OCI-LY3 (cell line): ENCODE data around the gene SLC29A2.

Source experiments
- H2AFZ ChIP-seq: fragments of 200-600, 300-600 bp; shearing (Covaris generic); 2 replicates; pipeline ENCODE4 v1.6.0; 2014; ENCODE audit warnings: antibody characterized with exemption, low read depth, low read length
- H3K27ac ChIP-seq: fragments of 200-600, 300-600 bp; sonication (generic); 2 replicates; pipeline ENCODE4 v1.5.1; 2014; ENCODE audit warnings: mild to moderate bottlenecking, low read length, moderate library complexity, mixed read lengths
- H3K27me3 ChIP-seq: fragments of 200-600, 300-600 bp; sonication (generic); 2 replicates; pipeline ENCODE4 v1.6.1; 2014; ENCODE audit warnings: low read depth, low read length, mixed read lengths
- H3K36me3 ChIP-seq: fragments of 200-600, 300-600 bp; sonication (generic); replicated peaks from 2 replicates; pipeline ENCODE3; 2014; ENCODE audit warnings: low read depth, low read length, mixed read lengths
- H3K4me1 ChIP-seq: fragments of 300-600, 200-600 bp; sonication (generic); 2 replicates; pipeline ENCODE4 v1.6.1; 2014; ENCODE audit warnings: low read length, mixed read lengths
- H3K4me2 ChIP-seq: fragments of 200-600, 300-600 bp; sonication (generic); 2 replicates; pipeline ENCODE4 v1.6.1; 2014; ENCODE audit warnings: low read length, mixed read lengths
- H3K4me3 ChIP-seq: fragments of 300-600, 200-600 bp; sonication (generic); 2 replicates; pipeline ENCODE4 v1.5.1; 2014; ENCODE audit warnings: antibody characterized with exemption, mild to moderate bottlenecking, low read length, moderate library complexity
- H3K79me2 ChIP-seq: fragments of 300-600, 200-600 bp; shearing (Covaris generic); 2 replicates; pipeline ENCODE4 v1.6.1; 2014; ENCODE audit warnings: mild to moderate bottlenecking, low read length, mixed read lengths
- H3K9ac ChIP-seq: fragments of 300-600, 200-600 bp; shearing (Covaris generic); 2 replicates; pipeline ENCODE4 v1.6.0; 2014; ENCODE audit warnings: mild to moderate bottlenecking, low read length, moderate library complexity
- H3K9me3 ChIP-seq: fragments of 200-600, 300-600 bp; shearing (Covaris generic); 2 replicates; pipeline ENCODE4 v1.6.1; 2014; ENCODE audit warnings: low read length, mixed read lengths; ENCODE audit not compliant: insufficient read depth
- H4K20me1 ChIP-seq: fragments of 200-600, 300-600 bp; sonication (generic); 2 replicates; pipeline ENCODE4 v1.6.1; 2016; ENCODE audit warnings: low read length, mixed read lengths; ENCODE audit not compliant: insufficient read depth
- EZH2phosphoT487 ChIP-seq: fragments of 200-600 bp; shearing (Covaris generic); IDR thresholded peaks from 2 replicates; pipeline ENCODE4 v1.6.1; 2018; ENCODE audit warnings: antibody characterized with exemption, mixed run types, low read depth
- TF ChIP-seq, protein P1 (sequence below): fragments of 200-600, 300-600 bp; sonication (generic); IDR thresholded peaks from 2 replicates; pipeline ENCODE4 v1.5.1; 2014; ENCODE audit warnings: antibody characterized with exemption, low read length, low read depth

The SLC29A2 gene

GRCh38 chr11:66315921-66316811 lies 55.4 kb downstream of the SLC29A2 start:
- no peaks in the 10 kb centered on the region for H3K9me3 ChIP-seq
- H3K27me3 ChIP-seq = no peaks in the 10 kb centered on the region; the same call in 1 of the 2 replicates
- TF ChIP-seq EZH2phosphoT487 = no peak
- TF ChIP-seq, protein P1, sequence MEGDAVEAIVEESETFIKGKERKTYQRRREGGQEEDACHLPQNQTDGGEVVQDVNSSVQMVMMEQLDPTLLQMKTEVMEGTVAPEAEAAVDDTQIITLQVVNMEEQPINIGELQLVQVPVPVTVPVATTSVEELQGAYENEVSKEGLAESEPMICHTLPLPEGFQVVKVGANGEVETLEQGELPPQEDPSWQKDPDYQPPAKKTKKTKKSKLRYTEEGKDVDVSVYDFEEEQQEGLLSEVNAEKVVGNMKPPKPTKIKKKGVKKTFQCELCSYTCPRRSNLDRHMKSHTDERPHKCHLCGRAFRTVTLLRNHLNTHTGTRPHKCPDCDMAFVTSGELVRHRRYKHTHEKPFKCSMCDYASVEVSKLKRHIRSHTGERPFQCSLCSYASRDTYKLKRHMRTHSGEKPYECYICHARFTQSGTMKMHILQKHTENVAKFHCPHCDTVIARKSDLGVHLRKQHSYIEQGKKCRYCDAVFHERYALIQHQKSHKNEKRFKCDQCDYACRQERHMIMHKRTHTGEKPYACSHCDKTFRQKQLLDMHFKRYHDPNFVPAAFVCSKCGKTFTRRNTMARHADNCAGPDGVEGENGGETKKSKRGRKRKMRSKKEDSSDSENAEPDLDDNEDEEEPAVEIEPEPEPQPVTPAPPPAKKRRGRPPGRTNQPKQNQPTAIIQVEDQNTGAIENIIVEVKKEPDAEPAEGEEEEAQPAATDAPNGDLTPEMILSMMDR = no peak
- H3K4me1 ChIP-seq = peaks cover 21% of the 10 kb centered on the region
- no peak overlapping the region for H3K9ac ChIP-seq
- no peak overlapping the region for H3K27ac ChIP-seq
- no peak overlapping the region for H2AFZ ChIP-seq
- no peak overlapping the region for H3K4me2 ChIP-seq
- no peaks in the 10 kb centered on the region for H3K79me2 ChIP-seq
- H4K20me1 ChIP-seq = no peaks in the 10 kb centered on the region
- no peaks in the 10 kb centered on the region for H3K36me3 ChIP-seq
- H3K4me3 ChIP-seq = no peak overlapping the region

- Histone ChIP-seq H3K4me3 (no peak overlapping the region), H3K27ac (no peak overlapping the region)
Measured at GRCh38 chr11:66315498-66315885, 56.1 kb downstream of the SLC29A2 start.

DNA sequence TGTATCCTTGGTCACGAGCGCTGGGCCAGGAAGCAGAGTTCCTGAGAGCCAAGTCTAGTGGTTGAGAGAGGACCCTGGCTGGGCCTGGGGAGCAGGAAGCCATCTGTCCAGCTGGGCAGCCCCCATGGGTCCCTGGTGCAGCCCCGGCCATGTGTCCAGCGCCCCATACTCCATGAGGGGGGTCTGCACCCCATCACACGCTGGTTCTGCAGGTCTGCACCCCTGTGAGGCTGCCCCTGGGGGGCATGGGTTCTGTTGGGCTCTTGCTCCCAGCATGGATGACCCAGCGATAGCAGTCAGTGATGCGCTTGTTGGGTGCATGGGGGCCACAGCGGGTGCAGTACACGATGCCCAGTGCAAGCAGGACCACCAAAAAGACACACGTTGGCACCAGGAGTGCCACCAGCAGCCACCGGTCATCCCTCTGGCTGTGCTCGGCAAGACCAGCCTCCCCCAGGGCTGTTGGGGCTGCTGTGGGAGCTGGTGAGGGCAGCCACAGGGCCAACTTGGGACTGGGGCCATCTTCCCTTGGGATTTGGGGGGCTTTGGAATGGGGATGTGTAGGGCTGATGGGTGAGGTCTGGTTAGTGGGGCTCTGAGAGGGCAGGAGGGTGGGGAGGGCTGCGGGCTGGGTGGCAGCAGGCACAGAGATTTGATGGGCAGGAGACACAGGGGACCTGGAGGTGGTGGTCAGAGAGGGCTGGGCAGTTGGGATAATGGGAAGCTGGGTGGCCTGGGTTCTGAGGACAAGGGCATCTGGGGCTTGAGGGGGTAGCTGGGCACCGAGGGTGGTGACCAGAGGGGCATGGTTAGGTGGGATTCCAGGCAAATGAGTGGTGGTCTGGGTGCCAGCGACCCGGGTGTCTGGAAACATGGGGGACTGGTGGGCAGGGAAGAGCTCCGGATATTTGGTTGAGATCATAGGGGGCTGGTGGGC lies 56.7 kb downstream of the SLC29A2 start:
- H3K4me3 ChIP-seq = no peak overlapping the region

More at GRCh38 chr11:66315498-66315885, 56.1 kb downstream of the SLC29A2 start:
- Histone ChIP-seq H3K4me2 (no peak overlapping the region), H3K79me2 (no peaks in the 10 kb centered on the region), H3K9ac (no peak overlapping the region), H3K27me3 (no peaks in the 10 kb centered on the region; the same call in 1 of the 2 replicates), H4K20me1 (no peaks in the 10 kb centered on the region), H3K36me3 (no peaks in the 10 kb centered on the region), H2AFZ (no peak overlapping the region), H3K9me3 (no peaks in the 10 kb centered on the region), H3K4me1 (peaks cover 21% of the 10 kb centered on the region)
- no peak for TF ChIP-seq EZH2phosphoT487
- TF ChIP-seq, protein P1 = no peak

More for the DNA sequence above, 56.7 kb downstream of the SLC29A2 start:
- Histone ChIP-seq H3K9ac (no peak overlapping the region), H3K27ac (no peak overlapping the region), H3K9me3 (no peaks in the 10 kb centered on the region), H2AFZ (no peak overlapping the region), H3K79me2 (no peaks in the 10 kb centered on the region), H3K4me2 (no peak overlapping the region), H4K20me1 (no peaks in the 10 kb centered on the region), H3K27me3 (no peaks in the 10 kb centered on the region; the same call in 1 of the 2 replicates), H3K4me1 (peaks cover 21% of the 10 kb centered on the region), H3K36me3 (no peaks in the 10 kb centered on the region)
- no peak for TF ChIP-seq EZH2phosphoT487
- TF ChIP-seq, protein P1 = no peak
